Hematopoietic multipotent progenitor cell treated with erythropoietin and hydrocortisone succinate and interleukin-3 and kit ligand, for 6 days (in vitro differentiated cells): ENCODE results near the gene ABLIM1.

ENCODE experiments used
- DNase-seq: peaks from one replicate; pipeline ENCODE4 v3.0.0-alpha.2; 2015

Gene ABLIM1

GRCh38 chr10:114616516-114616915 lies 41.6 kb downstream of the ABLIM1 start:
- DNase-seq, result no peak

- no peak for DNase-seq
Observed at GRCh38 chr10:114616103-114616502, 42.0 kb downstream of the ABLIM1 start.

- DNase-seq, result no peak
Observed at GRCh38 chr10:114615600-114616007, 42.5 kb downstream of the ABLIM1 start.

GRCh38 chr10:114613237-114613979 lies 44.7 kb downstream of the ABLIM1 start:
- no peak for DNase-seq

- DNase-seq, result no peak
Observed at GRCh38 chr10:114611617-114612016, 46.5 kb downstream of the ABLIM1 start.

GRCh38 chr10:114609518-114610426 lies 48.3 kb downstream of the ABLIM1 start:
- no peak for DNase-seq

GRCh38 chr10:114607358-114607998 lies 50.6 kb downstream of the ABLIM1 start:
- DNase-seq, result no peak

GRCh38 chr10:114605155-114605797 lies 52.8 kb downstream of the ABLIM1 start:
- DNase-seq, result peak; percentile 33

- DNase-seq, result peak; percentile 21
Observed at GRCh38 chr10:114604357-114605130, 53.5 kb downstream of the ABLIM1 start.

GRCh38 chr10:114603948-114604347 lies 54.1 kb downstream of the ABLIM1 start:
- DNase-seq, result peak; percentile 96

GRCh38 chr10:114603303-114603702 lies 54.8 kb downstream of the ABLIM1 start:
- DNase-seq, result no peak

GRCh38 chr10:114600057-114600456 lies 58.0 kb downstream of the ABLIM1 start:
- peak; percentile 86 for DNase-seq

- DNase-seq, result no peak
Observed at GRCh38 chr10:114596793-114597192, 61.3 kb downstream of the ABLIM1 start.

GRCh38 chr10:114593816-114594468 lies 64.1 kb downstream of the ABLIM1 start:
- DNase-seq, result no peak

GRCh38 chr10:114593240-114593792 lies 64.8 kb downstream of the ABLIM1 start:
- no peak for DNase-seq

- DNase-seq, result no peak
Observed at GRCh38 chr10:114590993-114591392, 67.1 kb downstream of the ABLIM1 start.

- DNase-seq, result no peak
Observed at GRCh38 chr10:114584419-114584818, 73.7 kb downstream of the ABLIM1 start.

GRCh38 chr10:114581071-114581470 lies 77.0 kb downstream of the ABLIM1 start:
- no peak for DNase-seq

- DNase-seq, result no peak
Observed at GRCh38 chr10:114577133-114577532, 80.9 kb downstream of the ABLIM1 start.

GRCh38 chr10:114576716-114577115 lies 81.4 kb downstream of the ABLIM1 start:
- no peak for DNase-seq

- DNase-seq, result no peak
Observed at GRCh38 chr10:114576132-114576487, 82.0 kb downstream of the ABLIM1 start.
